K562 (cell line): ENCODE measurements around the gene GTPBP2. TPM values are rescaled to one million over a fixed set of nuclear protein-coding genes. Genes with fewer than 3 reads are reported as not detected.

Source experiments
- ATF1 ChIP-seq, 2 experiments: fragments of 450-650 bp in 1 of 2; IDR thresholded peaks; 2 replicates each; pipeline ENCODE4 v1.6.1; 2016; ENCODE audit warnings: missing compliant biosample characterization in 1 of 2, missing genetic modification characterization in 1 of 2
- ATF7 ChIP-seq: fragments of 450-650 bp; IDR thresholded peaks from 2 replicates; pipeline ENCODE4 v1.7.1; 2014; ENCODE audit warnings: mild to moderate bottlenecking, moderate library complexity
- BACH1 ChIP-seq: fragments of 200-800 bp; sonication (Bioruptor generic); IDR thresholded peaks from 2 replicates; pipeline ENCODE4 v1.6.1; 2016; ENCODE audit warnings: missing genetic modification characterization, missing compliant biosample characterization
- EP400 ChIP-seq: fragments of 450-650 bp; IDR thresholded peaks from 2 replicates; pipeline ENCODE4 v1.6.1; 2017; ENCODE audit warnings: antibody characterized with exemption, mild to moderate bottlenecking, moderate library complexity
- FOXK2 ChIP-seq, 2 experiments: fragments of 450-650 bp; IDR thresholded peaks in 1 of 2; conservative IDR thresholded peaks in 1 of 2; 2 replicates each; pipeline ENCODE4 v1.6.1; 2016; ENCODE audit warnings: low read depth in 2 of 2, mild to moderate bottlenecking in 1 of 2
- MIER1 ChIP-seq: fragments of 450-650 bp; IDR thresholded peaks from 2 replicates; pipeline ENCODE4 v1.6.1; 2016; ENCODE audit warnings: antibody characterized with exemption, mild to moderate bottlenecking, low read depth
- MTA2 ChIP-seq: fragments of 450-650 bp; IDR thresholded peaks from 2 replicates; pipeline ENCODE4 v1.6.1; 2016; ENCODE audit warnings: low read depth
- NFRKB ChIP-seq: fragments of 450-650 bp; IDR thresholded peaks from 2 replicates; pipeline ENCODE4 v1.6.1; 2016; ENCODE audit warnings: low read depth
- NR4A1 ChIP-seq, 2 experiments: fragments of 250-450 bp in 1 of 2; fragments of 450-650 bp in 1 of 2; sonication (Bioruptor Pico) in 1 of 2; IDR thresholded peaks; 2 replicates each; pipeline versions ENCODE4 v1.4.0 to v1.6.1; 2016 to 2020; ENCODE audit warnings: mild to moderate bottlenecking in 2 of 2, missing compliant biosample characterization in 1 of 2, missing genetic modification characterization in 1 of 2, moderate library complexity in 1 of 2
- SMC3 ChIP-seq: conservative IDR thresholded peaks from 2 replicates; pipeline ENCODE4 v1.6.1; 2011; ENCODE audit warnings: low read depth, low read length, improper control_type of control experiment; ENCODE audit not compliant: insufficient read depth
- TAF9B ChIP-seq: fragments of 450-650 bp; IDR thresholded peaks from 2 replicates; pipeline ENCODE4 v1.6.1; 2018; ENCODE audit warnings: mild to moderate bottlenecking; ENCODE audit not compliant: partially characterized antibody
- TCF7L2 ChIP-seq: fragments of 150-350 bp; IDR thresholded peaks from 2 replicates; pipeline ENCODE4 v1.6.1; 2016; ENCODE audit warnings: low read depth, mild to moderate bottlenecking, low read length, moderate library complexity
- ZBTB7A ChIP-seq: IDR thresholded peaks from 2 replicates; pipeline ENCODE4 v1.6.1; 2011; ENCODE audit warnings: low read depth, mild to moderate bottlenecking, low read length, moderate library complexity, borderline replicate concordance; ENCODE audit not compliant: control insufficient read depth
- ZFPM2 ChIP-seq: fragments of 250-450 bp; sonication (Bioruptor Pico); IDR thresholded peaks from 2 replicates; pipeline ENCODE4 v1.5.1; 2022; ENCODE audit warnings: mild to moderate bottlenecking
- ZNF134 ChIP-seq: fragments of 250-450 bp; sonication (Bioruptor Pico); conservative IDR thresholded peaks from 2 replicates; pipeline ENCODE4 v1.4.0; 2020
- ZNF324 ChIP-seq: fragments of 250-450 bp; sonication (Bioruptor Pico); IDR thresholded peaks from 2 replicates; pipeline ENCODE4 v1.4.0; 2020; ENCODE audit warnings: mild to moderate bottlenecking
- ZNF551 ChIP-seq: fragments of 250-450 bp; sonication (Bioruptor Pico); IDR thresholded peaks from 2 replicates; pipeline ENCODE4 v1.5.0; 2021; ENCODE audit warnings: mild to moderate bottlenecking, moderate library complexity
- polyA plus RNA-seq, 8 experiments: library from polyadenylated mRNA; depleted of rRNA in 4 of 8; stranded (reverse) in 5 of 8; unstranded in 3 of 8; fragments of >200 nt; fragmentation: Nextera tagmentation in 2 of 8; fragmentation: Illumina TruSeq in 1 of 8; extraction: Ambion mirVana in 2 of 8; extraction: Trizol in 1 of 8; gene quantifications; 2 replicates each; pipeline versions ENCODE4 v1.2.1 to v1.2.3, GENCODE V29; 2011 to 2014; ENCODE audit warnings: inconsistent platforms in 1 of 8, missing spikeins in 1 of 8
- total RNA-seq, 7 experiments: library from RNA; depleted of rRNA in 6 of 7; stranded (reverse); fragments of >200 nt in 6 of 7; fragmentation: Illumina TruSeq in 2 of 7; extraction: Trizol in 2 of 7; gene quantifications; 2 replicates each; pipeline versions ENCODE4 v1.2.1 to v1.2.3, GENCODE V29; 2011 to 2021; ENCODE audit warnings: low replicate concordance in 1 of 7
- TF ChIP-seq, protein P1 (sequence below): IDR thresholded peaks from 2 replicates; pipeline ENCODE4 v1.6.1; 2012; ENCODE audit warnings: low read depth, low read length, improper control_type of control experiment, borderline replicate concordance
- TF ChIP-seq, protein P2 (sequence below): conservative IDR thresholded peaks from 2 replicates; pipeline ENCODE4 v1.6.1; 2011; ENCODE audit warnings: low read depth, mild to moderate bottlenecking, low read length; ENCODE audit not compliant: control insufficient read depth
- TF ChIP-seq, protein P3 (sequence below): IDR thresholded peaks from 2 replicates; pipeline ENCODE4 v1.6.1; 2011; ENCODE audit not compliant: insufficient read length; ENCODE audit errors: extremely low read depth
- TF ChIP-seq, protein P4 (sequence below): sonication (generic); formaldehyde crosslinking; IDR thresholded peaks from 2 replicates; pipeline ENCODE4 v1.8.0; 2022; ENCODE audit warnings: missing genetic modification reagents, mild to moderate bottlenecking, moderate library complexity, borderline replicate concordance
- TF ChIP-seq, protein P5 (sequence below): IDR thresholded peaks from 3 replicates; pipeline ENCODE4 v1.6.1; 2011; ENCODE audit warnings: borderline replicate concordance, mild to moderate bottlenecking; ENCODE audit not compliant: insufficient read length, insufficient read depth

GTPBP2 gene
- total and polyA plus RNA-seq, 9 of the 15 experiments (the other 6 are each of a cell fraction or from before 2014, with no cell fraction given): 48.4 to 196 (median 111) TPM

DNA sequence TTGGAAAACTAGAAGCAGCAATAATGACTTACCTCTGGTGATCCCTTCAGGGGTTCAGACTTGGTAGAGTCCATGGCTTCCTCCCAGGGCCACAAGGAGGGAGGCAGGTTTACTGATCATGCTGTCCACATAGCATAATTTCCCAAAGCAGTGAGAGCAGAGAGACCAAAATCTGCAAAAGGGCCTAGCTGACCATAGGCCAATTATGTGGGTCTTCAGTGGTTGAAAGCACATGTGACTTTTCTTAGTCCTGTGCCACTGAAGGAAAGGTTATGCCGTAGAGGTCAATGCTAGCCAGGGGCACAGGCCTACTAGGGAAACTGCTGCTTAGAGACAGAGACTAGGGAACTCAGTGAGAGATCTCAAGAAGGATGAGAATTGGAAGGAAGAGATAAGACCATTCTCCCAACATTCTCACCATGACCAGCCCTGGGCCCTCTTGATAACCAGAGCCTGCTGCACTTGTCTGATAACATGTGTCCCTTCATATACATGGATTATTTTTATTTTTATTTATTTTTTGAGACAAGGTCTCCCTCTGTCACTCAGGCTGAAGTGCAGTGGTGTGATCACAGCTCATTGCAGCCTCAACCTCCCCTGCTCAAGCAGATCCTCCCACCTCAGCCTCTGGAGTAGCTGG lies 2.0 kb upstream of the GTPBP2 start (continued):
- TF ChIP-seq, protein P1, sequence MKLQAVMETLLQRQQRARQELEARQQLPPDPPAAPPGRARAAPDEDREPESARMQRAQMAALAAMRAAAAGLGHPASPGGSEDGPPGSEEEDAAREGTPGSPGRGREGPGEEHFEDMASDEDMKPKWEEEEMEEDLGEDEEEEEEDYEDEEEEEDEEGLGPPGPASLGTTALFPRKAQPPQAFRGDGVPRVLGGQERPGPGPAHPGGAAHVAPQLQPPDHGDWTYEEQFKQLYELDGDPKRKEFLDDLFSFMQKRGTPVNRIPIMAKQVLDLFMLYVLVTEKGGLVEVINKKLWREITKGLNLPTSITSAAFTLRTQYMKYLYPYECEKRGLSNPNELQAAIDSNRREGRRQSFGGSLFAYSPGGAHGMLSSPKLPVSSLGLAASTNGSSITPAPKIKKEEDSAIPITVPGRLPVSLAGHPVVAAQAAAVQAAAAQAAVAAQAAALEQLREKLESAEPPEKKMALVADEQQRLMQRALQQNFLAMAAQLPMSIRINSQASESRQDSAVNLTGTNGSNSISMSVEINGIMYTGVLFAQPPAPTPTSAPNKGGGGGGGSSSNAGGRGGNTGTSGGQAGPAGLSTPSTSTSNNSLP: peak; percentile 99
- TF ChIP-seq, protein P2, sequence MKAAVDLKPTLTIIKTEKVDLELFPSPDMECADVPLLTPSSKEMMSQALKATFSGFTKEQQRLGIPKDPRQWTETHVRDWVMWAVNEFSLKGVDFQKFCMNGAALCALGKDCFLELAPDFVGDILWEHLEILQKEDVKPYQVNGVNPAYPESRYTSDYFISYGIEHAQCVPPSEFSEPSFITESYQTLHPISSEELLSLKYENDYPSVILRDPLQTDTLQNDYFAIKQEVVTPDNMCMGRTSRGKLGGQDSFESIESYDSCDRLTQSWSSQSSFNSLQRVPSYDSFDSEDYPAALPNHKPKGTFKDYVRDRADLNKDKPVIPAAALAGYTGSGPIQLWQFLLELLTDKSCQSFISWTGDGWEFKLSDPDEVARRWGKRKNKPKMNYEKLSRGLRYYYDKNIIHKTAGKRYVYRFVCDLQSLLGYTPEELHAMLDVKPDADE: peak; percentile 89
- TF ChIP-seq FOXK2 (conservative IDR thresholded peaks at IDR 0.05 in 1 of 2, IDR thresholded peaks at IDR 0.05 in 1 of 2; ENCODE audit: low read depth in 2 of 2) (peak; percentile 58 to 86), SMC3 (no peak), ATF1 (CRISPR knock-in tag; IDR thresholded peaks at IDR 0.05) (no peak), ATF1 (tag; IDR thresholded peaks at IDR 0.05) (peak; percentile 46), TCF7L2 (peak; percentile 64; the same call in 1 of the 2 replicates), BACH1 (peak; percentile 75; the same call in 1 of the 2 replicates), TAF9B (no peak), ZNF134 (peak; percentile 60; the same call in 1 of the 2 replicates), MIER1 (peak; percentile 9; the same call in 1 of the 2 replicates), EP400 (no peak), NR4A1 (CRISPR knock-in tag; IDR thresholded peaks at IDR 0.05) (no peak), NR4A1 (tag; IDR thresholded peaks at IDR 0.05) (peak; percentile 93), ZNF551 (CRISPR knock-in tag) (no peak), ZFPM2 (no peak), NFRKB (peak; percentile 96), ZBTB7A (no peak), ATF7 (peak; percentile 89), MTA2 (peak; percentile 99), ZNF324 (CRISPR knock-in tag) (0 out of 2 replicates have a peak, but pooled peaks have one; percentile 18)
- TF ChIP-seq, protein P3, sequence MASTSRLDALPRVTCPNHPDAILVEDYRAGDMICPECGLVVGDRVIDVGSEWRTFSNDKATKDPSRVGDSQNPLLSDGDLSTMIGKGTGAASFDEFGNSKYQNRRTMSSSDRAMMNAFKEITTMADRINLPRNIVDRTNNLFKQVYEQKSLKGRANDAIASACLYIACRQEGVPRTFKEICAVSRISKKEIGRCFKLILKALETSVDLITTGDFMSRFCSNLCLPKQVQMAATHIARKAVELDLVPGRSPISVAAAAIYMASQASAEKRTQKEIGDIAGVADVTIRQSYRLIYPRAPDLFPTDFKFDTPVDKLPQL: peak; percentile 55
- TF ChIP-seq, protein P4, sequence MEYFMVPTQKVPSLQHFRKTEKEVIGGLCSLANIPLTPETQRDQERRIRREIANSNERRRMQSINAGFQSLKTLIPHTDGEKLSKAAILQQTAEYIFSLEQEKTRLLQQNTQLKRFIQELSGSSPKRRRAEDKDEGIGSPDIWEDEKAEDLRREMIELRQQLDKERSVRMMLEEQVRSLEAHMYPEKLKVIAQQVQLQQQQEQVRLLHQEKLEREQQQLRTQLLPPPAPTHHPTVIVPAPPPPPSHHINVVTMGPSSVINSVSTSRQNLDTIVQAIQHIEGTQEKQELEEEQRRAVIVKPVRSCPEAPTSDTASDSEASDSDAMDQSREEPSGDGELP (CRISPR knock-in tag): peak; percentile 58
- TF ChIP-seq, protein P5, sequence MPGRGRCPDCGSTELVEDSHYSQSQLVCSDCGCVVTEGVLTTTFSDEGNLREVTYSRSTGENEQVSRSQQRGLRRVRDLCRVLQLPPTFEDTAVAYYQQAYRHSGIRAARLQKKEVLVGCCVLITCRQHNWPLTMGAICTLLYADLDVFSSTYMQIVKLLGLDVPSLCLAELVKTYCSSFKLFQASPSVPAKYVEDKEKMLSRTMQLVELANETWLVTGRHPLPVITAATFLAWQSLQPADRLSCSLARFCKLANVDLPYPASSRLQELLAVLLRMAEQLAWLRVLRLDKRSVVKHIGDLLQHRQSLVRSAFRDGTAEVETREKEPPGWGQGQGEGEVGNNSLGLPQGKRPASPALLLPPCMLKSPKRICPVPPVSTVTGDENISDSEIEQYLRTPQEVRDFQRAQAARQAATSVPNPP: no peak
